Skin of body (tissue), 2 donors: ENCODE data around the gene SLC25A22. TPM values are rescaled to one million over a fixed set of nuclear protein-coding genes. Genes with fewer than 3 reads are reported as not detected.

Source experiments
- DNase-seq: peaks from one replicate; lab custom pipeline; 2025; lab: John Stamatoyannopoulos, UW
- total RNA-seq: library from RNA; depleted of rRNA; stranded (reverse); fragments of >200 nt; gene quantifications from one replicate; pipeline ENCODE4 v1.2.3, GENCODE V29; 2014

Gene SLC25A22
- total RNA-seq, 1 donor from 2014 or later: 11.6 TPM

DNA sequence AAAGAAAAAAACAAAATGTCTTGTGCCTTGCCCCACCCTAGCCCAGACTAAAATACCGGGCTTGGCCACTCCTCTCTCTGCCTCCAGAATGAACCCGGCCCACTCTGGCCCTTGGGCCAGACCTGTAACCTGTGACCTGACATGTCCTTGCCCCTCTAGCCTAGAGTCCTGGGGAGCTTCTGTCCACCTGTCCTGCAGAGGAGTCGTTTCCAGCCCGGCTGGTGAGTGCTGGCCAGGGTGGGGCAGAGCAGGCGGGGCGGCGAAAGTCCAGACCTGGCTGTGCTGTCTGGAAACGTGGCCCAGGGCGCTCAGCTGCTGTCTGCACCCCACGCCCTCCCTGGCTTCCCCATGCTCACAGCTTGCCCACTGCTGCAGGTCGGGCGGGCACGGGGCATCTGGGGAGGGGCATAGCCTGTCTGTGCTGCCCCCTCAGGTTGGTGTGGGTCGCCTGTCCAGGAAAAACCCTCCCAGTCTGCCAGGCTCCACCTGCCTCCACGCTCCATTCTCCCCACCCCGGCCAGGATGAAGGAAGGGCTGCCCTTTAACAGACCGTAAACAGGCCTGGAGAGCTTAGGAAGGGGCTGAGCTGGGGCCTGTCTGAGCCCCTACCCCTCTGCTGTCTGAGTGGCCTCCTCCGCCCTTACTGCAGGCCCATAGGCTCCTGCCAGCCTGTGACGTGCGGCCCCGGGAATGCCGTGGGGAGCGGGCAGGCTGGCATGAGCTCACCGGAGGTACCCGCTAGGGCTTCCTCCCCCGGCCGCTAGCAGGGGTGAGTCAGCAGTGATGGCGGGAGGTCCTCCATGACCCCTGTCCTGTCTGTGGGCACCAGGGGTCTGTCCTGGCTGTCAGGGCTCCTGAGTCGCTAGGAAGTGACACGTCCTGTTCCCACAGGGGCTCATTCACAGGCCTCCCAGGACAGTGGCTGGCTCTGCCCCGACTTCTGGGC, 36.6 kb upstream of the SLC25A22 start:
- DNase-seq: no peak

DNA sequence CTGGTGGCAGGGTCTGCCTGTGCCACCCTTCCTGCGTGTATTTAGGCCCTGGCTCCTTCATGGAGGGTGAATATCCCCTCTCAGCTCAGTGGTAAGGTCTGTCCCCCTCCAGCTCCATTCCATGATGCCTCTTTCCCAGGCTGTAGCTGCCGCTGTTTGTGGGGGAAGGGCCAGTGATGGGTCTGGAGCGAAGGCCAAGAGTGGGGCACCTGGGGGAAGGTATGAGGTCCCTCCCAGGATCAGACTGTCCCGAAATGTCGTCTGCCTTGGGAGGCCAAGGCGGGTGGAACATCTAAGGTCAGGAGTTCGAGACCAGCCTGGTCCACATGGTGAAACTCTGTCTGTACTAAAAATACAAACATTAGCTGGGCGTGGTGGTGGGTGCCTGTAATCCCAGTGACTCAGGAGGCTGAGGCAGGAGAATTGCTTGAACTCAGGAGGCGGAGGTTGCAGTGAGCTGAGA, 35.8 kb upstream of the SLC25A22 start:
- DNase-seq: no peak

DNA sequence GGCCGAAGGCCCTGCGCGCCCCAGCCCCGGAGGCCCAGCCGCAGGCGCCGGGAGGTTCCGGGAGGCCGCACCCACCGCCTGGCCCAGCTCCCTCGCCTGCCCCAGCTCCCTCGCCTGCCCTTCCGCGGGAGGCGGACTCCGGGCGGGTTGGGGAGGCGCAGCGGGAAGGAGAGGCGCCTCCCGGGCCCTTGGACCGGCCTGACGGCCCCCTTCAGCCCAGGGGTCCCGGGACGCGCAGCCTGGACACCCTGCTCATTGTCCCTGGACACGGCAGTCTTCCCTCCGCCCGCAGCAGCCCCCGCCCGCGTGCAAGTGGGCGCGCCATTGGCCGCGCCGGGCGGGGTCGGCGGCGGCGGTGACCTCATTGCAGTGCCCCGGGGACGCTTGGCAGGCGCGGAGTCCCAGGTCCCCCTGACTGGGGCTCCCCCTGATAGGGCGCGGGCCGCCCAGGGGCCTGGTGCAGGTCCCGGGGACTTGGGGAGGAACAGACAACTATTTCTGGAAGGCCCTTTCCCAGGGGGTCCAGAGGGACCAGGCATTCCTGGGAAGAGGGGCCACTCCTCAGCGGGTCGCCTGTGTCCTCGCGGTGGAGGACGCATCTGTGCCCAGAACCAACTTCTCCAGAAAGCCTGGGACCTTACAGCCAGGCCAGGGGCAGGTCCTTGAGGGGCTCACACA, 35.2 kb upstream of the SLC25A22 start:
- DNase-seq: no peak

DNA sequence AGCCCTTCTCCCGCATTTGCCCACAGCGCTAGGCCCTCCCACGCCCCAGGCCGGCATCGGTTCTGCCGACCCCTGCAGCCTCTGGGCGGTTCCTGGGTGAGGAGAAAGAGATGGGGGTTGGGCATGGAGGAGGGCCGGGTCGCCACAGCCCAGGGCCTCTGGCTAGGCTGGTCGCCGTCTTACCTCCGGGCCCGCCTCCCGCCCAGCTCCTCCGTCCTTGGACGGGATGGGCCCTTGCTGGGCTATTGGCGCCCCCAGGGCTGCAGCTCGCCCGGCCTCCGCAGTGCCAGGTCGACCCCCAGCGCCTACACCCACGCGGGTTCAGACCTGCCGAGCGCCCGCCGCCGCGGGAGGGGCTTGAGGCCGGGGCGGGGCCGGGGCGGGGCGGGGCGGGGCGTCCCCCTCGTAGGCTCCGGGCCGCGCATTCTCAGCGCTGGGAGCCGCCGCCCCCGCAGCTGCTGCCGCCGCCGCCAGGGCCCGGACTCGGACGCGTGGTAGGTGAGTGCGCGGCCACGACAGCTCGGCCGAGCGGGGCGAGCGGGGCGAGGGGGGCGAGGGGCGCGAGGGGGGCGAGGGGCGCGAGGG, 34.5 kb upstream of the SLC25A22 start, which contains the start of gene CD151:
CD151 (plus strand) TSS at position 424 of the 585 bp plus-strand sequence. CDS start 3,118 bp downstream, outside the sequence.
- no peak for DNase-seq

DNA sequence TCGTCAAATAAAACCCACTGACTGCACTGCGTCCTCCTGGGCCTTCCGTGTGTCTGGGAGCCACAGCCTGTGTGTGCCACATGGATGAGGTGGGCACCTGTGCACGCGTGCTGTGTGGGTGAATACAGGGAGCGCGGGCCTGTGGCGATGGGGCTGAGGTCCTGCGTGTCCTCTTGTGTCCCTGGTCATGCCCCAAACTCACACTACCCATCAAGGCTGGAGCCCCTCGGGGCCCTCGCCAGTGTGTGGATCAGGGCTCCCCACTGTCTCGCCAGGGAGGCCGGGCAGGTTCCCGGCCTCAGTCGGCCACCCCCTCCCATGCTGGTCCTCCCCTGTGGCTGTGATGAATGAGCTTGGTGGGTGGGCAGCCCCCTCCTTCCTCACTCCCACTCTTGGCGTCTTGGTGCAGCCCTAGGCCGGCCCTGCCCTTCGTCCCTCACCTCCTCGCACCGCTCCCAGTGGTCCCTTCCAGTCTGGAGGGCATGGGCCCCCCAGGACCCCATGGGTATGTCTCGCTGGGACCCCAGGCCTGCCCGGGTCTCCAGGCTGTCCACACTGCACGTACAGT, 34.0 kb upstream of the SLC25A22 start:
- DNase-seq: no peak

DNA sequence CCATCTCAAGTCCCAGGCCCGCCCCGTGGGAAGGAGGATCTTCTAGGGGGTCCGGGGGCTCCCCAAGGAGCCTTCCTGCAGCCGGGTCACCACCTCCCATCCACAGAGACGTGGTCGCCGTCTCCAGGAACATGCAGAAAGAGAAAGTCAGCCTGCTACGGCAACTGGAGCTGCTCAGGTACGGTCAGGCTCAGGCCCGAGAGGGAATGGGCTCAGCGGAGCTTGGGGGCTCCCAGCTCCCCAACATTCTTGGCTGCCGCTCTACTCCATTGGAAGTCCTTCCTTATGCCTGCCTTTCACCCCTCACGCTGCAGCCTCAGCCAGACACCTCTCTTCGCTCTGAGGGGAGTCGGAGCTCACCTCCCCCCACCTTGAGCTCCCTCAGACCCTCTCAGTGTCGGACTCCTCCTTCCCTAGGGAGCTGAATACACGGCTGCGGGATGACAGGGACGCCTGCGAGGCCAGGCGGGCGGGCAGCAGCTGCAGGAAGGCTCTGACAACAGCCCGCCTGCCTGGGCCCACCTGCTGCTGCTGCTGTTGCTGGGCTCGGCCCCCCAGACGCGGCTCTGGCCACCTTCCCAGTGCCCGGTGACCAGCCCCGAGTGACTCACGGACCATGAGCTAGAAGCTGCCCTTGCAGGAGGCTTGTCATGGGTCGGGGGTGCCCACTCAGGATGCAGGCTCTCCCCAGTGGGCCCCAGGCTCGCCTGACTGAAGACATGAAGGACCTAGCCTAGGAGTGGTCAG, 33.2 kb upstream of the SLC25A22 start:
- DNase-seq: no peak

DNA sequence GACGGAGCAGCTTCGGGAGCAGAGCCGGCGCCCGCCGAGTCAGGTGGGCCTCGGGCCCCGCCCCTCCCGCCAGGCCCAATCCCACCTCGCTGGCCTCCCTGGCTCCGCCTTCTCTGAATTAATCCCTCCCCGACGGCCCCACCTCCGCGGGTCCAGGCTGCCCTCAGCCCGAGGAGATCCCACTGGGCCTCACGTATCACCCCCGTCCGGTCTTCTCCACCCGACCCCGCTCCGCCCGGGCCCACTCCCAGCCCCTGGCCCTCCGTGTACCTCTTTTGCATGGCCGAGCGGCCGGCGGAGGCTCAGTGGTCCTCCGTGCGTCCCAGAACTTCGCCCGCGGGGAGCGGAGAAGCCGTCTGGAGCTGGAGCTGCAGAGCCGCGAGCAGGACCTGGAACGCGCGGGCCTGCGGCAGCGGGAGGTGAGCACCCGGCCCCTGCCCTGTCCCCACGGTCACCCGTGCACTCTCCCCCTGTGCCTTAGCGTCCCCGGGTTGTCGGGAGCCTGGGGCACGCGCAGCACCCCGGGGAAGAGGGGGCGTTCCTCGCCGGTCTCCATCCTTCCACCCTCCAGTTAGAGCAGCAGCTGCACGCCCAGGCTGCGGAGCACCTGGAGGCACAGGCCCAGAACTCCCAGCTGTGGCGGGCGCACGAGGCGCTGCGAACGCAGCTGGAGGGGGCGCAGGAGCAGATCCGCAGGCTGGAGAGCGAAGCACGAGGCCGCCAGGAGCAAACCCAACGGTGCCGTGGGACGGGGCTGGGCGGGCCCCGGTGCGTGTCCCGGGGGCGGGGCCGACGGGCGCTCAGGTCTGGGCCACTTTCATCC, 32.4 kb upstream of the SLC25A22 start:
- DNase-seq: no peak

DNA sequence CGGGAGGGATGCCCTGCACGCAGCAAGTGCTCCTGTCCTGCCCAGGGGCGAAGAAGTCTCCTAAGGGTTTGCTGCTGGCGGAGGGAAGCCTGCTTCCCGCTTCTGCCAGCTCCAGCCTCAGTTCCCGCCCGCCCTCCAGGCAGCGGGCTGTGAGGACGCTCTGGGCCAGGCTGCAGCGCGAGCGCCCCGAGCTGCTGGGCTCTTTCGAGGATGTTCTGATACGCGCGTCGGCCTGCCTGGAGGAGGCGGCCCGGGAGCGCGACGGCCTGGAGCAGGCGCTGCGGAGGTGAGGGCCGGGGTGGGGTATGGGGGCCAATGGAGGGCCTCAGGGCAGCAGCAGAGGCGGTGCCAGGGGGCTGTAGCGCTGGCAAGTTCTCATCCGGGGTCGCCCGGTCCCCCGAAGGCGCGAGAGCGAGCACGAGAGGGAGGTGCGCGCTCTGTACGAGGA, 31.8 kb upstream of the SLC25A22 start:
- DNase-seq: no peak

DNA sequence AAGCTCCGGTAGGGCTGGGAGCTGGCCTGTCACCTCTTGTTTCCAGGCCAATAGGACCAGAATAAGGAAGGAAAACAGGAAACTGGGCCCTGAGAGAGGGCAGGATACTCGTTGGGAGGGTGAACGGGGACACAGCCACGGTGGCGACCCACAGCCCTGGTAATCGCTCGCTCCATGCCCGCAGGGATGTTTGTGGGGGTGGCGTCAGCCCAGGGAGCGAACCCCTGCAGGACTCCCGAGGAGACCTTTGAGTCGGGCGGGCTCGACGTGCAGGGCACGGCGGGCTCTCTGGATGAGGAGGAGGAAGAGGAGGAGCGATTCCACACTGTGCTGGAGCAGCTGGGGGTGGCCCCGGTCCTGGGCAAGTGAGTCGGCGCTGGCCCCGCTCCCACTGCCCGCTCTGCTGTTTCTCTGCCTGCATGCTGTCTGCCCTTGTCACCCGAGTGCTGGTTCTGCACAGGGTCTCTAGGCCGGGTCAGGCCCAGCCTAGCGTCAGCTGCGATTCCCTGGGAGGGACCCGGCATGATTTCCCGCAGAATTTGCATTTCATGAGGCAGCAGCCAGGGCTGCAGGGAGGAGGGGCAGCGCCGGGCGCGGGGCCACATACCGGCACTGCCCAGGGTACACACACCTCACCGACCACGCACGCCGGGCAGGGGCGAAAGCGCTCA, 31.2 kb upstream of the SLC25A22 start:
- DNase-seq: no peak

DNA sequence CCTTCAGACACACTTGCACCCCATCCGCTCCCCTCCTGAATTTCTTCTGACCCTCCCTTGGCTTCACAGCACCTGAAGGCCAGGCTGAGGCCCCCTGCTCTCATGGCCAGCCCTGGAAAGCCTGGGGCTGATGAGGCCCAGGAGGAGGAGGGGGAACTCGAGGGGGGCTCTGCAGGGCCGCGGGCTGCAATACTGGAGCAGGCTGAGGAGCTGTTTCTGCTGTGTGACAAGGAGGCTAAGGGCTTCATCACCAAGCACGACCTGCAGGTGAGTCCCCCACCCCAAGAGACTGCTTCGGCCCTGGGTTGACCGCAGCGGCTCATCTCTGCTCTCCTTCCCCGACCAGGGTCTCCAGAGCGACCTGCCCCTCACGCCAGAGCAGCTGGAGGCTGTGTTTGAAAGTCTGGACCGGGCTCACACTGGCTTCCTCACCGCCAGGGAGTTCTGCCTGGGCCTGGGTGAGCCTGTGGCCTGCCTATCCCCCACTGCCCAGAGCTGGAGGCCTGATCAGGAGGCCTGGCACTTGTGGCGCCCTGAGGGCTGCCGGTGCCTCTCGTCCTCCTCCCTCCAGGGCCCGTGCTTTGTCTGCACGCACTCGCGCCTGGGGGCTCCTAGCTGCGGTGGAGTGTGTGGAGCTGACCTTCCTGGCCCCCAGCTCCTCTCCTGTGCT, 30.6 kb upstream of the SLC25A22 start:
- DNase-seq: no peak

DNA sequence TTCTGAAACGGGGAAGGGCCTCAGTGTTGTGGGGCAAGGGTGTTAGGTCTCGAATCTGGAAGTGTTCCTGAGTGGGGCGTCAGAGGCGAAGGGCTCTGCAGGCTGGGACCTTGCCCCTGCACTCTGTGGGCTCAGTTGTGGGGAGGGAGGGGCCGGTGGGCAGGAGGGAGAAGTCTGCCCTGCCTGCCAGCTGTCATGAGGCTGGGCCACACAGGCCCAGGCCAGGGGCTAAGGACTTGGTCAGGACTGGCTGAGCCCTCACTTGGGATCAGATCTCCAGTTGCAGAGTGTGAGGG, 29.8 kb upstream of the SLC25A22 start, which contains the start of gene CRACR2B:
CRACR2B (plus strand) TSS at position 23 of the 296 bp plus-strand sequence. CDS start 689 bp downstream, outside the sequence.
- no peak for DNase-seq

DNA sequence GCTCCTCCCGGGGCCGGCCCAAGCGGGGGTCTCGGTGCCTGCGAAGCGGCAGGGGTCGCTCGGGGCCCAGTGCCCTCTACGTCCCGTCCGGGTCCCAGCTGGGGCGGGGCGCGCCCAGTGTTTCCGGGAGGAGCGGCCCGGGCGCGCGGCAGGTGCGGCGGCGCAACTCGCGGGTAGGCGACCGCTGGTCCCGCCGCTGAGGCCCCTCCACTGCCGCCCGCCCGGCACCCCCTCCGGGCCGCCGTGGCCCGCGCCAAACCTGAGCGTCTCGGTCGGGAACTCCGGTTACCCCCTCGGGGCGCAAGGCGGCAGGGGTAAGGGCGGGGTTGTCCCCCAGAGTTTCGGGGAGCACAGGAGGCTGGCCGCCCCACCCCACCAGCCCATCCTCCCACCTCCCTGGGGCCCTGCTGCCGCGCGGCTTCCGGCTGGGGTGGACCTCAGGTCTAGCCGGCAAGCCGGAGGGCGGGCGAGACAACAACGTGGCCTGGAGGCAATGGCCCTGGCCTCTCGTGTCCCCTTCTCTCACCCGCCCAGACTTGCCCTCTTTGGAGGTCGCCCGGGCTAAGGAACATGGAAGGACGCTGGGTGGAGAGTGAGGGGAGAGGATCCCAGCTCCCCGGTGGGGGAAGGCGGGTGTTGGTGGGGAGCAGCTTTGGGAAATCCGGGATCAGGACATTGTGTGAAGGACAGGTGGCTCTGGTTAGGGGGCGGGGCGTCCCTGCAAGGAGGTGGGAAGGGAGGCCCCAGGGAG, 29.2 kb upstream of the SLC25A22 start:
- no peak for DNase-seq

DNA sequence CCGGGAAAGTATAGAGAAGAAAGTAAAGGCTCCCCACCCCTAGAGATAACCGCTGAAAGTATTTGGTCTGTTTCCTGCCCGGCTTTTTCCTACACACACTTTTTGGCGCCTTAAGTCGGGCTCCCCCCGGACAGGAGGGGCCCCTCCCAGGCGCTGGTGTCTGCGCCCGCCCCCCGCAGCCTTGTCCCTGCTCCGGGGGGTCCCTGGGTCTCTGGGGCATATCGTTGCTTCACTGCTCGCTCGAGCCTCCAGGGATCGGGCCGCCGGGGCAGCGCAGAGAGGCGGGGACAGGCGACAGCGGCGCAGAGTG, 28.7 kb upstream of the SLC25A22 start:
- DNase-seq: no peak

DNA sequence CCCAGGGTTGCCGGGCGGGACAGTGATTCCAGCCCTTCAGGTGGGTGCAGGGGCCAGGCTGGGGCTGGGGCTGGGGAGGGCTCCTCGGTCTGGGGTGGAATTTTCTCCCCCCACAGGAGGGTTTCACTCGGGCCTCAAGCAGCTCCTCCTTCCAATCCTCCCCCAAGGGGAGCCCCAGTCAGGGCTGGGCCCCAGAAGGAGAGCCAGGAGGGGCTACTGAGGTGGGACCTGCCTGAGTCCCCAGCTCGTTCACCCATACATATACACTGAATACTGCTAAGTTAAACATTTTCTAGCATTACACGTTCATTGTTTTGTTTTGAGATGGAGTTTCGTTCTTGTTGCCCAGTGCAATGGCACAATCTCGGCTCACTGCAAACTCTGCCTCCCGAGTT, 28.1 kb upstream of the SLC25A22 start:
- no peak for DNase-seq

DNA sequence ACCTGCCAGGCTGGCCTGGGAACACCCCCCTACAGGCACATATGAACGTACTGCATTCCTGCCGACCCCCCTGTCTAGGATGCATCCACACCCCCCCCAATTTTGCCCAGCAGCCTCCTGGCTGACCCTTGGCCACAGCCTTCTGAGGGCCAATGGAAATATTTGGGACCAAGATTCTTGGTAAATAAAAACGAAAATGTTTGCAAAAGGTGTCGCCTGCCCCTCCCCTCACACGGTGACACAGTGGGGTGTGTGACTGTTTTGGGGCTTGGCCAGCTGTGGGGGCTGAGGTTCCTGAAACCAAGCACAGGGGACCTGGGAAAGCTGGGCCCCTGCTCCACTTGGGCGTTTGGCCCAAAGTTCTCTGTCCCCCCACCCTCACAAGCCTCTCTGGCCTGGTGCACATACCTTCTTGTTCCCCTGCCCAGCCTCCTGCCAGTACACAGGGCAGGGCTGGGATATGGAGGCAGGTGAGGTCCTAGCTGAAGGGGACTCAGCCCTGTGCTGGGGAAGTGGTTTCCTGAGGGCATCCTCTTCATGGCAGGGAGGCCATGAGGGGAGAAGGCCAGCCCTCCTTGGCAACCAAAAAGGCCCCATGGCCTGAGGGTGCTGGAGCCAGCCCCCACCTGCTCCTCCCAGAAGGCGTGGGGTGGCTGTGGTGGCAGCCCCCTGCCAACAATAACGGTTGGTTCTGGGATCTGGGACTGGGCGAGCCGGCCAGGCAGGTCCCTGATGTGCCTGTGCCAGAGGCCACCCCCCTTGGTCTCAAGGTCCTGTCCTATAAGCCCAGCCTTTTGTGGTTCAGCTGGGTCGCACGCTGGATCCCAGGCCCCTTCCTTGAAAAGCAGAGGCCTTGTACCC, 27.5 kb upstream of the SLC25A22 start:
- no peak for DNase-seq

DNA sequence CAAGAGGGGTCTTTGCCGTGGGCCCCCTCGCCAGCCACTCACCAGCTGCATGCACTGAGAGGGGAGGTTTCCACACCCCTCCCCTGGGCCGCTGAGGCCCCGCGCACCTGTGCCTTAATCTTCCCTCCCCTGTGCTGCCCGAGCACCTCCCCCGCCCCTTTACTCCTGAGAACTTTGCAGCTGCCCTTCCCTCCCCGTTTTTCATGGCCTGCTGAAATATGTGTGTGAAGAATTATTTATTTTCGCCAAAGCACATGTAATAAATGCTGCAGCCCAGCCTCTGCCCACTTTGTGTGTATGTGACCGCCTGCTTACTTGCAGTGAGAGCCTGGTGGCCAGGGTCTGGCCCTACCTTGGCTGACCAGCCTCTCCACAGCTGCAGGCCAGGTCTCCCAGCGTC, 26.9 kb upstream of the SLC25A22 start:
- DNase-seq: no peak

DNA sequence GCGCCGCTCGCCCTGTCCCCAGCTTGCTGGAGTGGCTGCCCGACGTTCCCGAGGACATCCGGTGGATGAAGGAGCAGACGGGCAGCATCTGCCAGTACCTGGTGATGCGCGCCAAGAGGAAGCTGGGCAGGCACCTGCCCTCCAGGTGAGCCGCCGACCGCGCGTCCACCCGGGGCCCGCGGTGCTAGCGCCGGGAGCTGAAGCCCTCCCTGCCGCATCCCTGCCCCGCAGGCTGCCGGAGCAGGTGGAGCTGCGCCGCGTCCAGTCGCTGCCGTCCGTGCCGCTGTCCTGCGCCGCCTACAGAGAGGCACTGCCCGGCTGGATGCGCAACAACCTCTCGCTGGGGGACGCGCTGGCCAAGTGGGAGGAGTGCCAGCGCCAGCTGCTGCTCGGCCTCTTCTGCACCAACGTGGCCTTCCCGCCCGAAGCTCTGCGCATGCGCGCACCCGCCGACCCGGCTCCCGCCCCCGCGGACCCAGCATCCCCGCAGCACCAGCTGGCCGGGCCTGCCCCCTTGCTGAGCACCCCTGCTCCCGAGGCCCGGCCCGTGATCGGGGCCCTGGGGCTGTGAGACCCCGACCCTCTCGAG, 26.3 kb upstream of the SLC25A22 start:
- no peak for DNase-seq
